ENCODE measurements around the gene SPX. TPM values are rescaled to one million over a fixed set of nuclear protein-coding genes. Genes with fewer than 3 reads are reported as not detected.

Gene SPX
- total and polyA plus RNA-seq, 4 donors, result 0.25 to 3.7 (median 0.76) TPM

GRCh38 chr12:21527451-21528180, 1.5 kb downstream of the SPX start:
- Histone ChIP-seq H3K4me3 (ENCODE audit: low read depth in 1 of 3, low read length in 3 of 3) (peak overlapping the region; percentile 47 to 90 (median 66)), H3K27ac (ENCODE audit: low read depth in 1 of 2, low read length in 2 of 2) (peak overlapping the region in 1 of 2 donors; percentile 25), H3K27me3 (ENCODE audit: control insufficient read depth in 4 of 4, insufficient read depth in 4 of 4, low read length in 3 of 4) (no peaks in the 10 kb centered on the region), H3K9me3 (ENCODE audit: control insufficient read depth in 4 of 4, low read length in 3 of 4) (peaks cover 0 to 3% (median 0%) of the 10 kb centered on the region in 4 donors), H3K4me1 (ENCODE audit: control insufficient read depth in 4 of 4, insufficient read depth in 4 of 4, low read length in 3 of 4) (peaks cover 0 to 22% (median 17%) of the 10 kb centered on the region in 4 donors), H3K9ac (ENCODE audit: low read depth in 1 of 2, low read length in 2 of 2) (no peak overlapping the region), H3K36me3 (ENCODE audit: control insufficient read depth in 4 of 4, insufficient read depth in 3 of 4, low read depth in 1 of 4, low read length in 3 of 4) (peaks cover 0 to 11% (median 3%) of the 10 kb centered on the region in 4 donors)
- 1% methylated on average over 57 of the region's 57 CpGs for WGBS
- TF ChIP-seq MAX (IDR thresholded peaks at IDR 0.05), result no peak
- TF ChIP-seq FOXA2 (IDR thresholded peaks at IDR 0.05), result no peak
- peak; percentile 29 to 33 for TF ChIP-seq RAD21 (IDR thresholded peaks at IDR 0.05)
- TF ChIP-seq CTCF (IDR thresholded peaks at IDR 0.05; ENCODE audit: low read depth, low read length, missing input control), result peak; percentile 20
- TF ChIP-seq YY1 (IDR thresholded peaks at IDR 0.05), result peak; percentile 86
- TF ChIP-seq RXRA (IDR thresholded peaks at IDR 0.05), result peak in 1 of 2 donors; percentile 36
- peak; percentile 28 for TF ChIP-seq REST (IDR thresholded peaks at IDR 0.05)
- DNase-seq (ENCODE audit: low spot score), result peak; percentile 36

- WGBS, result 79% methylated on average over 5 of the region's 5 CpGs
- H3K36me3 ChIP-seq (ENCODE audit: control insufficient read depth in 4 of 4, insufficient read depth in 3 of 4, low read depth in 1 of 4, low read length in 3 of 4), result peaks cover 2 to 21% (median 8%) of the 10 kb centered on the region in 4 donors
- peaks cover 0 to 22% (median 17%) of the 10 kb centered on the region in 4 donors for H3K4me1 ChIP-seq (ENCODE audit: control insufficient read depth in 4 of 4, insufficient read depth in 4 of 4, low read length in 3 of 4)
- no peak overlapping the region for H3K27ac ChIP-seq (ENCODE audit: low read depth in 1 of 2, low read length in 2 of 2)
- peaks cover 0 to 3% (median 0%) of the 10 kb centered on the region in 4 donors for H3K9me3 ChIP-seq (ENCODE audit: control insufficient read depth in 4 of 4, low read length in 3 of 4)
- no peak overlapping the region for H3K9ac ChIP-seq (ENCODE audit: low read depth in 1 of 2, low read length in 2 of 2)
- no peak for DNase-seq (ENCODE audit: low spot score)
- no peaks in the 10 kb centered on the region for H3K27me3 ChIP-seq (ENCODE audit: control insufficient read depth in 4 of 4, insufficient read depth in 4 of 4, low read length in 3 of 4)
- no peak overlapping the region for H3K4me3 ChIP-seq (ENCODE audit: low read depth in 1 of 3, low read length in 3 of 3)
- TF ChIP-seq RXRA (IDR thresholded peaks at IDR 0.05) (no peak), REST (IDR thresholded peaks at IDR 0.05) (no peak), CTCF (IDR thresholded peaks at IDR 0.05; ENCODE audit: low read depth, low read length, missing input control) (no peak), EGR1 (IDR thresholded peaks at IDR 0.05; ENCODE audit: low read depth in 2 of 2) (no peak), RAD21 (IDR thresholded peaks at IDR 0.05) (no peak), TAF1 (conservative IDR thresholded peaks at IDR 0.05) (no peak), ATF3 (IDR thresholded peaks at IDR 0.05) (no peak), FOXA2 (IDR thresholded peaks at IDR 0.05) (no peak), ZBTB33 (IDR thresholded peaks at IDR 0.05) (no peak), NR2F2 (IDR thresholded peaks at IDR 0.05) (no peak), HNF4A (conservative IDR thresholded peaks at IDR 0.05) (no peak), MAX (IDR thresholded peaks at IDR 0.05) (no peak), JUND (IDR thresholded peaks at IDR 0.05) (no peak), SP1 (IDR thresholded peaks at IDR 0.05) (no peak), HNF4G (IDR thresholded peaks at IDR 0.05) (no peak)
Measured at GRCh38 chr12:21528953-21529352, 2.9 kb downstream of the SPX start.
